GM19324 (cell line): ENCODE measurements around the gene MED13.

Experiments used
- ATAC-seq: cut with Tn5 transposase; IDR thresholded peaks from one replicate; pipeline ENCODE4 v1.9.1; 2021; ENCODE audit warnings: mild to moderate bottlenecking, moderate library complexity; ENCODE audit not compliant: unreplicated experiment, low FRiP score

Gene MED13

GRCh38 chr17:62062302-62062701 lies 2.8 kb downstream of the MED13 start:
- no peak for ATAC-seq

- no peak for ATAC-seq
These were observed 5.7 kb downstream of the MED13 start for GRCh38 chr17:62059414-62059813.

- no peak for ATAC-seq
These were observed 6.5 kb downstream of the MED13 start for GRCh38 chr17:62058611-62059010.

GRCh38 chr17:62057696-62058095 lies 7.4 kb downstream of the MED13 start:
- no peak for ATAC-seq

GRCh38 chr17:62052765-62053338 lies 12.2 kb downstream of the MED13 start:
- no peak for ATAC-seq

GRCh38 chr17:62051053-62051452 lies 14.0 kb downstream of the MED13 start:
- no peak for ATAC-seq

DNA sequence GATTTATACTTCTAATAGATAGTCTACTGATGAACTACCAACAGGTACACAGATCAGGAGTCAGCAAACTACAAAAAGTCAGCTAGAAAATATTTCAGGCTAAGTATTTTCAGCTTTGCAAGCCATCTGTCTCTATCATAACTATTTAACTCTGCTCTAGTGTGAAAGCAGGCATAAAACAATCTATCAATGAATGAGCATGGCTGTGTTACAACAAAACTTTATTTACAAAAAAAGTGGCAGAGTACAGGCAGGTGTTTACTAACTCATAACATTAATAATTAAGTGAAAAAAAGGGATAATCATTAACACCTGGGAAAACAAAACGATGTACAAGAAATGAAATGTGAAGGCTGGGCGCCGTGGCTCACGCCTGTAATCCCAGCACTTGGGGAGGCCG lies 15.8 kb downstream of the MED13 start:
- no peak for ATAC-seq

- no peak for ATAC-seq
These were observed 16.8 kb downstream of the MED13 start for GRCh38 chr17:62048262-62048661.

GRCh38 chr17:62045517-62045916 lies 19.6 kb downstream of the MED13 start:
- ATAC-seq: no peak

GRCh38 chr17:62045109-62045508 lies 20.0 kb downstream of the MED13 start:
- ATAC-seq: no peak

DNA sequence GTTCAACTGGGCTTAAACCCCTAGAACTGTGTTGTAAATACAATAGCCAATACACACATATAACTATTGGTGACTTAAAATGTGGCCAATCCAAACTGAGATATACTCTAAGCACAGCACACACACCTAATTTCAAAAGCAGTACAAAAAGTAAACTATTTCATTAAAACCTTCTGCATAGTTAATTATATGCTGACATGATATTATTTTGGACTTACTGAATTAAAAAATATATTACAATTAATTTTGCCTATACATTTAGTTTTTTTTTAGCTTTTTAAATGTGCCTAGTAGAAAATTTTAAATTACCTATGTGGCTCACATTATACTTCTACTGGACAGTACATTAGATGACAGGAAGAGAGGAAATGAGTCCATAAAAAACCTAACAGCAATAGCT lies 21.5 kb downstream of the MED13 start:
- ATAC-seq: no peak

GRCh38 chr17:62043140-62043539 lies 21.9 kb downstream of the MED13 start:
- no peak for ATAC-seq

- no peak for ATAC-seq
These were observed 26.8 kb downstream of the MED13 start for GRCh38 chr17:62038248-62038647.

DNA sequence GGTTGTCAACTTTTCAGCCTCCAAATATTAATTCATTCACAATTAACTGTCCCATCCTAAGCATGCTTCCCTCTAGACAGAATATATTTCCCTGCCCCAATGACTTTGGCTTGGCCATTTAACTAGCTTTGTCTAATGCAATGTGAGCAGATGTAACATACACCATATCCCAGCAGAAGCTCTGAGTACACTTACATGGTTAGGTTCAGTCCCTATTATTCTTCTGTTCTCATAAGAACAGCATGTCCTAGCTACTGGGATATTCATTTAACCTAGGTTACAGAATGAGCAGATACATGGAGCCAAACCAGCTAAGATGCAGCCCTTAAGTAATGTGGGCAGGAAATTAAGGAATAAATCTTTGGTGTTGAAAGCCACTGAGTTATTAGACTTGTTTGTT lies 31.8 kb downstream of the MED13 start:
- ATAC-seq: no peak

DNA sequence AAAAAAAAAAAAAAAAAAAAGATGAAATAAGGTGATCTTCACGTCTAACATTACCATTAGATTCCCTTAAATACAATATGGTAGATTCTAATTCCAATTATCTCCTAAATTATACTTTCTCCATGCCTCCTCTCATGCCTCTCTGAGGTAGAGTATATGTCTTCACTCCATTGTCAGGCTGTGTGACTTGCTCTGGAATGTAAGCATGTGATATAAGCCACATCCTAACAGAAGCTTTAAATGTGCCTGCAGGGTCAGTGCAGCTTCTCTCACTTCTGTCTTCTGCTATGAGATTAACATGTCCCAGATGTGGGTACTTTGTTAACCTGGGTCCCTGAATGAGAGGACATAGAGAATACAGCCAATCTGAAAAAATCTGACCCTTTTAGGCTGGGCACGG lies 32.6 kb downstream of the MED13 start:
- no peak for ATAC-seq

DNA sequence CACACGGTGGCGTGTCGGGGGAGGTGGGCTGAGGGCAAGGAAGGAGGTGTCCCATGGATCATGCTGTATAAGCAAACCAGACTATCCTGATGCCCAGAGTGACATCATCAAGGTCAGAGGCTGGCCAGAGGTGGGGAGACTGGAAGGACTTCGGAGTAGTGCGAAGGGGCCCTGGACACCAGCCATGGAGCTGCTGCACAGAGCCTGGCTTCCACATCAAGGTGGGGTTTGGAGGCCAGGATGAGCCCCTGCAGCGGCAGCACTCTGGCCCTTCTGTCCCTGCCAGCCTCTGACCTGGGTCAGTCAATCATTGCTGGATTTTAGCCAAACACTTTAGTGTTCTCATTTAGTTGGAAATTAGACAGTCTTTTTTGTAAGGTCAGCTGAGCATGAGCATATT lies 34.8 kb downstream of the MED13 start:
- no peak for ATAC-seq

DNA sequence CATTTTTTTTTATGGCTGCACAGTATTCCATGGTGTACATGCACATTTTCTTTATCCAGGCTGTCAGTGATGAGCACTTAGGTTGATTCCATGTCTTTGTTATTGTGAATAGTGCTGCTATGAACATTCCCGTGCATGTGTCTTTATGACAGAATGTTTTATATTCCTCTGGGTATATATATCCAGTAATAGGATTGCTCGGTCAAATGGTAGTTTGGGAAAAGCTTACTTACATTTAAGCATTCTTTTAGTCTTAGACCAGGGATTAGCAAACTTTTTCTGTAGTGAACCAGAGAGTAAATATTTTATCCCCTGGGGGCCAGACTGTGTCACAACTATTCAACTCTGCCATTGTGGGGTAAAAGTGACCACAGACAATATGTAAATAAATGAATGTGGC lies 40.2 kb downstream of the MED13 start:
- no peak for ATAC-seq

DNA sequence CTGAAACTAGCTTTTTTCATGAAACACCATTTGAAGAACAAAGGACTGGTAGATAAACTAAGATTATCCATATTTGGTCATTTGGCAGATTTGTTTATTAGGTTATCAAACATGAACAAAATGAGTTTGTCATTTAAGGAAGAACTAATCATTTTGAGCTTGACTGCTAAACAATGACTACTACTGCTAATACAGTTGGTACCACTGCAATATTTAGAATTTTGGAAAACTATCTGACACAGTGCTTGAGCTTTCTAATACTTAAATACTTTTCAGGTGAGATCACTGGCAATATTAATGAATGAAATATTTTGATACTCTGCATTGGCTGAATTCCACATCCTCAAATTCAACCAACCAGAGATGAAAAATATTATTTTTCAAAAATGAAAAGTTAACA lies 47.2 kb downstream of the MED13 start:
- no peak for ATAC-seq

GRCh38 chr17:62017496-62017895 lies 47.6 kb downstream of the MED13 start:
- no peak for ATAC-seq

DNA sequence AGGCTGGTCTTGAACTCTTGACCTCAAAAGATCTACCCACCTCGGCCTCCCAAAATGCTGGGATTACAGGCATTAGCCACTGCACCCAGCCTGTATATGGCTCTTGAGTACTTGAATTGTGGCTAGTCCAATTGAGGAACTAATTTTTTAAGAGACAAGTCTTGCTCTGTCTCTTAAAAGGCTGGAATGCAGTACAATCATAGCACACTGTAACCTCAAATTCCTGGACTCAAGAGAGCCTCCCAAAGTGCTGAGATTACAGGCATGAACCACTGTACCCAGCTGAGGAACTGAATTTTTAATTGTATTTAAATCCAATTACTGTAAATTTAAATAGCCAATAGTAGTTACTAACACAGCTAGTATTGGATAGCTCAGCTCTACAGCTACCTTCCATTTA lies 50.6 kb downstream of the MED13 start:
- no peak for ATAC-seq

DNA sequence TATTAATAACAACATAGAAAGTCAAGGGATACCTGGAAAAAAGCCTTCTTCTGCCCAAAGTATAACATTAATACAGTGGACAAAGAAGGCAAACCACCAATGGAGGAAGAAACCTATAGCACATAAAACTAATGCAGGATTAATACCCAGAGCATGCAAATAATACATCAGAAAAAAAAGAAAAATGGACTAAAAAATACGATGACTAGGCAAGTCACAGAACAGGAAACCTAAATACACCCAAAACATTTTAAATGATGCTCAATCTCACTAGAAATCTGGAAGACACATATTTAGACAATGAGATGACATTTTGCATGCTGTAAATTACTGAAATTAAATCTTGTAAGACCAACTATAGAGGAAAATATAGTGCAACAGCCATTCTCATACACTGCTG lies 55.9 kb downstream of the MED13 start:
- ATAC-seq: no peak

- ATAC-seq: no peak
These were observed 56.8 kb downstream of the MED13 start for GRCh38 chr17:62008294-62008693.

DNA sequence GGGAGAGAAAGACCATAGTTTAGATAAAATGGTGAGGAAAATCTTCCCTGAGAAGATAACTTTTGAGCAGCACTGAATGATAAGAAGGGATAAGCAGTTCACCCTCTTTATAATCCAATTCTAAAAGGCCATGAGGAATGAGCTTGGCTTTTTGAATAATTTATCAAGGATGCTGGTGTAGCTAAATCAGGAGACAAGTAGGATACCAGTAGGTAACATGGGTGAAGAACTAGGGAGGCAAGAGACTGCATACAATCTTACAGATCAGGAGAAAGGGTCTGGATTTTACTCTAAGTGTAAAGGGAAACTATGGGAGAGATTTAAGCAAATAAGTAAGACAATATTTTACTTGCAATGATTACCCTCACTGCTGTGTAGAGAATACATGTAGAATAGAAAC lies 60.7 kb downstream of the MED13 start:
- ATAC-seq: no peak
